ENCODE data around the gene SRPRA. TPM values are rescaled to one million over a fixed set of nuclear protein-coding genes. Genes with fewer than 3 reads are reported as not detected.

SRPRA gene
- total RNA-seq, 3 donors from 2014 or later = 75.2 to 90.6 (median 84.9) TPM

DNA sequence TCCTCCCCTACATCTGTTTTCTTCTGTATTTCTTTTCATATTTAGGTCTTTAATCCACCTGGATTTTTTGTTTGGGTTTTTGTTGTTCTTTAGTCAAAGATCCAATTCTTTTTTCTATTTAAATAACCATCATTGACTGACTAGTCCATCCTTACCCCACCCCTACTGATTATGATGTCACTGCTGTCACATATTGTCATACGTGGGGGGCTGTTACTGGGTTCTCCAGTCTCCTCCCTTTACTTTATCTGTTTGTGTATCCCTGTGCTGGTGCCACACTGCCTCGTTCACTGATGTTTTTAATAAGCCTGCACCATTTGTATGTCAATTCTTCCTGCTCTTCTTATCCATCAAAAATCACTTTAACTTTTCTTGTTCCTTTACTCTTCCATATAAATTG, 28.3 kb upstream of the SRPRA start:
- no peak for DNase-seq (ENCODE audit: low spot score in 2 of 2)
- Histone ChIP-seq H3K4me3 (no peak overlapping the region), H3K36me3 (no peaks in the 10 kb centered on the region), H3K27ac (no peak overlapping the region), H3K9me3 (no peaks in the 10 kb centered on the region), H3K4me1 (no peaks in the 10 kb centered on the region), H3K27me3 (no peaks in the 10 kb centered on the region)
- TF ChIP-seq POLR2A (IDR thresholded peaks at IDR 0.05) = no peak
- no peak for TF ChIP-seq CTCF (IDR thresholded peaks at IDR 0.05)
- TF ChIP-seq POLR2AphosphoS5 (IDR thresholded peaks at IDR 0.05) = no peak
- intact Hi-C loops (cut with DNase I; ENCODE audit: low total_unique reads) = no loop called here

- no peaks in the 10 kb centered on the region for H3K9me3 ChIP-seq
- TF ChIP-seq POLR2A (IDR thresholded peaks at IDR 0.05) = no peak
- no peak for TF ChIP-seq CTCF (IDR thresholded peaks at IDR 0.05)
- no peak for TF ChIP-seq POLR2AphosphoS5 (IDR thresholded peaks at IDR 0.05)
- H3K27me3 ChIP-seq = no peaks in the 10 kb centered on the region
- no peak for DNase-seq (ENCODE audit: low spot score in 2 of 2)
- peaks cover 3% of the 10 kb centered on the region for H3K36me3 ChIP-seq
- intact Hi-C loops (cut with DNase I; ENCODE audit: low total_unique reads) = no loop called here
- no peaks in the 10 kb centered on the region for H3K4me1 ChIP-seq
- H3K27ac ChIP-seq = no peak overlapping the region
- H3K4me3 ChIP-seq = no peak overlapping the region
Measured at GRCh38 chr11:126293726-126294125, 25.0 kb upstream of the SRPRA start.

GRCh38 chr11:126290887-126291286, 22.2 kb upstream of the SRPRA start:
- Histone ChIP-seq H3K4me1 (no peaks in the 10 kb centered on the region), H3K27ac (peak overlapping the region in 1 of 2 donors; percentile 3), H3K9me3 (no peaks in the 10 kb centered on the region), H3K27me3 (no peaks in the 10 kb centered on the region), H3K4me3 (no peak overlapping the region), H3K36me3 (peaks cover 3% of the 10 kb centered on the region)
- intact Hi-C loops (cut with DNase I; ENCODE audit: low total_unique reads) = no loop called here
- TF ChIP-seq CTCF (IDR thresholded peaks at IDR 0.05) (no peak), POLR2AphosphoS5 (IDR thresholded peaks at IDR 0.05) (no peak), POLR2A (IDR thresholded peaks at IDR 0.05) (no peak)
- no peak for DNase-seq (ENCODE audit: low spot score in 2 of 2)

DNA sequence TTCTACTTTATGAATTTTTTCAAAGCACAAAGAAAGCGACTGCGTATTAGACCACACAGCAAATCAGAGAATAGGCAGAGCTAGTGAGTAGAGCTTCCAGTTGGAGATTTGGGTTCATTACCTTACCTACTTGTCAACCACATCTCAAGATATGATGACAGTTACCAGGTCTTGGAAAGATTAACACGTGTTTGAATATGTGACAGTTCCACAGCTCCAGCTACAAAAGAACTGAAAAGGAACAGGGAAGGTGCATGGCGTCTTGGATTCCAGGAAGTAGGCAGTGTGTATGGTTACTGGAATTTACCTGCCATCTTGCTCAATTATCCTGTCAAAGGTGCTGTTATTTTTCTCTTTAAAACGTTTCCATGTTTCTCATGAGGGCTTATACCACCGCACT, 19.5 kb upstream of the SRPRA start:
- H3K36me3 ChIP-seq = peaks cover 3% of the 10 kb centered on the region
- no peaks in the 10 kb centered on the region for H3K27me3 ChIP-seq
- TF ChIP-seq CTCF (IDR thresholded peaks at IDR 0.05) (no peak), POLR2AphosphoS5 (IDR thresholded peaks at IDR 0.05) (no peak), POLR2A (IDR thresholded peaks at IDR 0.05) (no peak)
- no peak overlapping the region for H3K27ac ChIP-seq
- intact Hi-C loops (cut with DNase I; ENCODE audit: low total_unique reads) = no loop called here
- no peak for DNase-seq (ENCODE audit: low spot score in 2 of 2)
- no peak overlapping the region for H3K4me3 ChIP-seq
- H3K9me3 ChIP-seq = no peaks in the 10 kb centered on the region
- H3K4me1 ChIP-seq = no peaks in the 10 kb centered on the region

GRCh38 chr11:126284829-126285228, 16.1 kb upstream of the SRPRA start:
- intact Hi-C loops (cut with DNase I; ENCODE audit: low total_unique reads) = no loop called here
- H3K27ac ChIP-seq = no peak overlapping the region
- DNase-seq (ENCODE audit: low spot score in 2 of 2) = peak; percentile 71 to 72
- no peak for TF ChIP-seq CTCF (IDR thresholded peaks at IDR 0.05)
- no peak for TF ChIP-seq POLR2A (IDR thresholded peaks at IDR 0.05)
- TF ChIP-seq POLR2AphosphoS5 (IDR thresholded peaks at IDR 0.05) = no peak
- no peak overlapping the region for H3K4me3 ChIP-seq
- H3K27me3 ChIP-seq = no peaks in the 10 kb centered on the region
- H3K36me3 ChIP-seq = no peaks in the 10 kb centered on the region
- no peaks in the 10 kb centered on the region for H3K4me1 ChIP-seq
- no peaks in the 10 kb centered on the region for H3K9me3 ChIP-seq

All from breast epithelium (tissue), 4 donors.